Pancreas (tissue), 10 donors: ENCODE results near the gene FRMPD4. TPM values are rescaled to one million over a fixed set of nuclear protein-coding genes. Genes with fewer than 3 reads are reported as not detected.
A peak's percentile ranks its signal among the peaks of the same experiment; 100 is the strongest.
"Not testable (repeated sequence)": the region's sequence is repeated elsewhere in the genome, so short reads cannot be mapped to it uniquely, and the experiment has no call there.

Source experiments
- ATAC-seq, 4 donors: fragments of 200-7000 bp; cut with Tn5 transposase; one replicate each; pipeline versions ENCODE4 v1.8.0 to v1.9.1; 2020; ENCODE audit warnings: mild to moderate bottlenecking in 4 of 4, moderate library complexity in 4 of 4
- DNase-seq, 6 donors: peaks; one replicate each; pipeline ENCODE4 v3.0.0-alpha.2; 2020
- FAIRE-seq: peaks from 2 replicates; lab custom pipeline; 2012; peaks lifted over from hg19 to GRCh38; lab: Jason Lieb, UNC
- H3K27ac ChIP-seq, 4 donors: fragments of 200-600 bp; sonication (generic); 1 replicate in 3 of 4; 2 replicates in 1 of 4; pipeline versions ENCODE4 v1.5.0 to v1.8.0; 2020
- H3K27me3 ChIP-seq, 4 donors: fragments of 200-600 bp; one replicate each; pipeline ENCODE4 v1.8.0; 2021
- H3K36me3 ChIP-seq, 3 donors: fragments of 200-600 bp; sonication (generic) in 1 of 3; one replicate each; pipeline versions ENCODE4 v1.5.0 to v1.8.0; 2020 to 2021
- H3K4me1 ChIP-seq, 3 donors: fragments of 200-600 bp; one replicate each; pipeline ENCODE4 v1.8.0; 2021
- H3K4me3 ChIP-seq, 4 donors: fragments of 200-600 bp; sonication (generic) in 2 of 4; one replicate each; pipeline versions ENCODE4 v1.5.0 to v1.8.0; 2020 to 2021
- H3K9me3 ChIP-seq, 4 donors: fragments of 200-600 bp; one replicate each; pipeline ENCODE4 v1.8.0; 2021
- CTCF ChIP-seq, 4 donors: fragments of 200-600 bp; sonication (generic) in 3 of 4; IDR thresholded peaks; one replicate each; pipeline versions ENCODE4 v1.5.0 to v1.8.0; 2021; ENCODE audit warnings: antibody characterized with exemption in 4 of 4
- WGBS, 2 donors: extraction: QIAGEN DNeasy Blood & Tissue Kit; methylation state at CpG; one replicate each; pipeline ENCODE4 v1.1.7; 2013; 5-methylcytosine and 5-hydroxymethylcytosine counted together
- intact Hi-C, 3 donors: fragments of 100-400 bp; cut with DNase I; formaldehyde crosslinking; loops; one replicate each; pipeline versions ENCODE4 v1.11.1 to v1.14.2; 2022
- polyA plus RNA-seq, 2 donors: library from polyadenylated mRNA; stranded (reverse); fragments of 200-250 nt; gene quantifications; one replicate each; pipeline ENCODE4 v1.2.3, GENCODE V29; 2013
- total RNA-seq, 6 donors: library from RNA; stranded (reverse); fragmentation: NEBNext Ultra II Directional in 4 of 6; extraction: Animal tissue kit (Norgen Biotek cat#: 25700) in 4 of 6; gene quantifications; one replicate each; pipeline versions ENCODE4 v1.2.1 to v1.2.4, GENCODE V29; 2021 to 2023
- donor health status: healthy with polysubstance abuse.
- donor health status: DM: no; HTN: no; CAD: no; lungs with moderate emphysema.
- donor health status: DM: no; HTN: no; CAD: no.
- donor health status: control.
- donor health status: control.
- donor health status: Bipolar disorder and iron deficiency.
- donor health status: DM: yes; HTN: yes; CAD: no.
- donor health status: DM: no; HTN: no; CAD: no.
- donor health status: DM: no; HTN: no; CAD: no.
- donor health status: DM: yes; HTN: yes; CAD: no.

The FRMPD4 gene
- total and polyA plus RNA-seq, 8 donors: 0.03 to 0.23 (median 0.06) TPM; not detected in 1

GRCh38 chrX:12494400-12495138, 356.3 kb downstream of the FRMPD4 start:
- ATAC-seq (no peak), DNase-seq (no peak), FAIRE-seq (no peak)
- Histone ChIP-seq H3K4me1 (no peaks in the 10 kb centered on the region), H3K27me3 (no peaks in the 10 kb centered on the region), H3K4me3 (no peak overlapping the region), H3K27ac (no peak overlapping the region), H3K9me3 (no peaks in the 10 kb centered on the region), H3K36me3 (no peaks in the 10 kb centered on the region)
- intact Hi-C loops: no loop called here
- WGBS, 2 donors: 59 to 65% methylated on average over 11 of the region's 11 CpGs
- TF ChIP-seq CTCF (IDR thresholded peaks at IDR 0.05): no peak

- ATAC-seq (no peak), FAIRE-seq (no peak), DNase-seq (no peak)
- Histone ChIP-seq H3K27ac (no peak overlapping the region), H3K9me3 (no peaks in the 10 kb centered on the region), H3K27me3 (no peaks in the 10 kb centered on the region), H3K4me1 (no peaks in the 10 kb centered on the region), H3K36me3 (no peaks in the 10 kb centered on the region), H3K4me3 (no peak overlapping the region)
- TF ChIP-seq CTCF (IDR thresholded peaks at IDR 0.05): no peak
- intact Hi-C loops: no loop called here
- 27 to 35% methylated on average over 4 of the region's 4 CpGs for WGBS, 2 donors
Observed at GRCh38 chrX:12496343-12496742, 358.1 kb downstream of the FRMPD4 start.

- Histone ChIP-seq H3K27ac (no peak overlapping the region), H3K4me3 (no peak overlapping the region), H3K9me3 (no peaks in the 10 kb centered on the region), H3K4me1 (no peaks in the 10 kb centered on the region), H3K36me3 (no peaks in the 10 kb centered on the region), H3K27me3 (no peaks in the 10 kb centered on the region)
- intact Hi-C loops: no loop called here
- DNase-seq (peak in 1 of 6 donors; percentile 50), ATAC-seq (peak in 1 of 4 donors; percentile 29), FAIRE-seq (no peak)
- TF ChIP-seq CTCF (IDR thresholded peaks at IDR 0.05): peak in 1 of 4 donors; percentile 18
- 46 to 50% methylated on average over 8 of the region's 8 CpGs for WGBS, 2 donors
Observed at GRCh38 chrX:12497832-12498591, 359.7 kb downstream of the FRMPD4 start.

- WGBS, 2 donors: 49 to 60% methylated on average over 3 of the region's 3 CpGs
- H3K4me1 ChIP-seq: no peaks in the 10 kb centered on the region
- FAIRE-seq (no peak), ATAC-seq (no peak), DNase-seq (no peak)
- intact Hi-C loops: no loop called here
- no peak overlapping the region for H3K4me3 ChIP-seq
- H3K9me3 ChIP-seq: no peaks in the 10 kb centered on the region
- no peak for TF ChIP-seq CTCF (IDR thresholded peaks at IDR 0.05)
- H3K27me3 ChIP-seq: no peaks in the 10 kb centered on the region
- no peaks in the 10 kb centered on the region for H3K36me3 ChIP-seq
- no peak overlapping the region for H3K27ac ChIP-seq
Observed at GRCh38 chrX:12505127-12505526, 366.9 kb downstream of the FRMPD4 start.

GRCh38 chrX:12515384-12515783, 377.1 kb downstream of the FRMPD4 start:
- peaks cover 0 to 10% (median 0%) of the 10 kb centered on the region in 4 donors for H3K27me3 ChIP-seq
- H3K4me1 ChIP-seq, H3K36me3 ChIP-seq, H3K4me3 ChIP-seq, FAIRE-seq, H3K9me3 ChIP-seq, intact Hi-C loops, DNase-seq, ATAC-seq, H3K27ac ChIP-seq: not testable (repeated sequence)
- 52 to 73% methylated on average over 2 of the region's 2 CpGs for WGBS, 2 donors
